Heart right ventricle (tissue), 16 donors: ENCODE data around the gene NGDN. TPM values are rescaled to one million over a fixed set of nuclear protein-coding genes. Genes with fewer than 3 reads are reported as not detected.

Source experiments
- ATAC-seq, 8 donors: fragments of 200-7000 bp; cut with Tn5 transposase; one replicate each; pipeline ENCODE4 v1.9.1; 2020; ENCODE audit warnings: mild to moderate bottlenecking in 8 of 8, moderate library complexity in 8 of 8, moderate number of reproducible peaks in 1 of 8
- DNase-seq, 2 donors: peaks; one replicate each; pipeline ENCODE4 v3.0.0-alpha.2; 2020
- H3K27ac ChIP-seq, 10 donors: fragments of 200-600 bp; sonication (generic) in 2 of 10; one replicate each; pipeline versions ENCODE4 v1.5.0 to v1.8.0; 2020 to 2022; ENCODE audit warnings: mild to moderate bottlenecking in 3 of 10
- H3K27me3 ChIP-seq, 7 donors: fragments of 200-600 bp; one replicate each; pipeline ENCODE4 v1.8.0; 2021 to 2022; ENCODE audit warnings: mild to moderate bottlenecking in 2 of 7
- H3K36me3 ChIP-seq, 9 donors: fragments of 200-600 bp; sonication (generic) in 1 of 9; one replicate each; pipeline versions ENCODE4 v1.5.0 to v1.8.0; 2020 to 2022; ENCODE audit warnings: mild to moderate bottlenecking in 2 of 9
- H3K4me1 ChIP-seq, 9 donors: fragments of 200-600 bp; sonication (generic) in 1 of 9; one replicate each; pipeline versions ENCODE4 v1.5.0 to v1.8.0; 2020 to 2022; ENCODE audit warnings: mild to moderate bottlenecking in 4 of 9
- H3K4me3 ChIP-seq, 10 donors: fragments of 200-600 bp; sonication (generic) in 2 of 10; one replicate each; pipeline versions ENCODE4 v1.5.0 to v1.8.0; 2020 to 2022; ENCODE audit warnings: mild to moderate bottlenecking in 7 of 10, moderate library complexity in 2 of 10
- H3K9me3 ChIP-seq, 11 donors: fragments of 200-600 bp in 10 of 11; sonication (generic) in 2 of 11; one replicate each; pipeline versions ENCODE4 v1.5.0 to v1.8.0; 2013 to 2022; ENCODE audit warnings: mild to moderate bottlenecking in 2 of 11, control low read depth in 1 of 11, moderate library complexity in 1 of 11
- WGBS, 2 donors: extraction: QIAGEN DNeasy Blood & Tissue Kit; methylation state at CpG; one replicate each; pipeline ENCODE4 v1.1.7; 2013; ENCODE audit warnings: inconsistent platforms in 1 of 2; 5-methylcytosine and 5-hydroxymethylcytosine counted together
- intact Hi-C, 10 donors: fragments of 100-400 bp; cut with DNase I; formaldehyde crosslinking; loops; one replicate each; pipeline versions ENCODE4 v1.11.1 to v1.14.2; 2022
- polyA plus RNA-seq, 2 donors: library from polyadenylated mRNA; stranded (reverse); fragments of 200-250 nt; gene quantifications; one replicate each; pipeline ENCODE4 v1.2.3, GENCODE V29; 2013
- total RNA-seq, 10 donors: library from RNA; stranded (reverse); fragmentation: NEBNext Ultra II Directional in 3 of 10; extraction: Animal tissue kit (Norgen Biotek cat#: 25700) in 3 of 10; gene quantifications; one replicate each; pipeline versions ENCODE4 v1.2.1 to v1.2.4, GENCODE V29; 2021 to 2023
- TF ChIP-seq, protein P1 (sequence below), 9 donors: fragments of 200-600 bp; sonication (generic) in 2 of 9; IDR thresholded peaks; one replicate each; pipeline versions ENCODE4 v1.5.0 to v1.8.0; 2021 to 2022; ENCODE audit warnings: antibody characterized with exemption in 9 of 9, mild to moderate bottlenecking in 5 of 9, moderate library complexity in 1 of 9
- donor health status: Arrhythmogenic right ventricular cardiomyopathy.
- donor health status: ischemic (EF 13 %, LVEDD 7.1; RV severe dilation, severe dysfunction).
- donor health status: healthy with polysubstance abuse.
- donor health status: DM: no; HTN: yes; CAD: no.
- donor health status: DM: no; HTN: no; CAD: no.
- donor health status: ischemic (EF 25% LVEDD 6.9; RV normal size, moderate dysfunction).
- donor health status: ischemic (EF 25% LVEDD 5.7; RV mildly dilated, moderate dysfunction).
- donor health status: healthy.
- donor health status: DM: yes; HTN: yes; CAD: no.
- donor health status: Ischemic cardiomyopathy.
- donor health status: ischemic (EF 35%, LVEDD 5.7; RV mildly dilated, moderate dysfunction).
- donor health status: nonischemic (EF 11% LVEDD 7.7; RV severe dilation, severe dysfunction).
- donor health status: DM: yes; HTN: yes; CAD: no.
- donor health status: PGD.
- donor health status: ischemic (EF 29% LVEDD 5.4; RV normal size, mild dysfunction).
- donor health status: nonischemic (EF 23%, LVEDD 6.1; RV moderate dilation, normal function).

NGDN gene
- total and polyA plus RNA-seq, 12 donors = 14.4 to 40.5 (median 17.9) TPM

DNA sequence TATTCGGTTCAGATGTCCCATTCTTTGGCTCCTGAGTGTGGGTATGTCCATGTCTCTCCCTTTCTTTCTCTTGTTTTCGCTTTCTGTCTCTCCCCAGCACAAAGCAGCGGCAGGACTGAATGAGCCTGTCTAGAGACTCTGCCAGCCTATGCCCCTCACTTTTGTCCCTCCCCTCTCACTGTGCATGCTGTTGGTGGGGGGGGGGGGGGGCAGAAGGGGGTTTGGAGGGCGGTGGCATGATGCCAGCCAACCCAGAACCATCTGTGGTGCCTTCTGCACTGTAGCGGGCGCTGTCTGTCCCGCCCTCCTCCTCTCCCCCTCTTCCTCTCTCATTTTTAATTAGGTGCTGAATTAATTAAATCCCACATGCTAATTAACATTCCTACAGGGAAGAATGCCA lies 17.7 kb downstream of the NGDN start:
- no peak for DNase-seq
- Histone ChIP-seq H3K27me3 (no peaks in the 10 kb centered on the region), H3K9me3 (no peaks in the 10 kb centered on the region), H3K4me3 (no peak overlapping the region), H3K36me3 (peaks cover 0 to 40% (median 0%) of the 10 kb centered on the region in 9 donors), H3K4me1 (no peaks in the 10 kb centered on the region), H3K27ac (no peak overlapping the region)
- no peak for ATAC-seq
- intact Hi-C loops = loop anchor here in 2 of 10 donors (10.0 kb wide), 1 partner anchor 48 kb away; no protein-coding TSS in a partner anchor
- WGBS, 2 donors = 84 to 88% methylated on average over 7 of the region's 7 CpGs
- TF ChIP-seq, protein P1, sequence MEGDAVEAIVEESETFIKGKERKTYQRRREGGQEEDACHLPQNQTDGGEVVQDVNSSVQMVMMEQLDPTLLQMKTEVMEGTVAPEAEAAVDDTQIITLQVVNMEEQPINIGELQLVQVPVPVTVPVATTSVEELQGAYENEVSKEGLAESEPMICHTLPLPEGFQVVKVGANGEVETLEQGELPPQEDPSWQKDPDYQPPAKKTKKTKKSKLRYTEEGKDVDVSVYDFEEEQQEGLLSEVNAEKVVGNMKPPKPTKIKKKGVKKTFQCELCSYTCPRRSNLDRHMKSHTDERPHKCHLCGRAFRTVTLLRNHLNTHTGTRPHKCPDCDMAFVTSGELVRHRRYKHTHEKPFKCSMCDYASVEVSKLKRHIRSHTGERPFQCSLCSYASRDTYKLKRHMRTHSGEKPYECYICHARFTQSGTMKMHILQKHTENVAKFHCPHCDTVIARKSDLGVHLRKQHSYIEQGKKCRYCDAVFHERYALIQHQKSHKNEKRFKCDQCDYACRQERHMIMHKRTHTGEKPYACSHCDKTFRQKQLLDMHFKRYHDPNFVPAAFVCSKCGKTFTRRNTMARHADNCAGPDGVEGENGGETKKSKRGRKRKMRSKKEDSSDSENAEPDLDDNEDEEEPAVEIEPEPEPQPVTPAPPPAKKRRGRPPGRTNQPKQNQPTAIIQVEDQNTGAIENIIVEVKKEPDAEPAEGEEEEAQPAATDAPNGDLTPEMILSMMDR (IDR thresholded peaks at IDR 0.05) = no peak

DNA sequence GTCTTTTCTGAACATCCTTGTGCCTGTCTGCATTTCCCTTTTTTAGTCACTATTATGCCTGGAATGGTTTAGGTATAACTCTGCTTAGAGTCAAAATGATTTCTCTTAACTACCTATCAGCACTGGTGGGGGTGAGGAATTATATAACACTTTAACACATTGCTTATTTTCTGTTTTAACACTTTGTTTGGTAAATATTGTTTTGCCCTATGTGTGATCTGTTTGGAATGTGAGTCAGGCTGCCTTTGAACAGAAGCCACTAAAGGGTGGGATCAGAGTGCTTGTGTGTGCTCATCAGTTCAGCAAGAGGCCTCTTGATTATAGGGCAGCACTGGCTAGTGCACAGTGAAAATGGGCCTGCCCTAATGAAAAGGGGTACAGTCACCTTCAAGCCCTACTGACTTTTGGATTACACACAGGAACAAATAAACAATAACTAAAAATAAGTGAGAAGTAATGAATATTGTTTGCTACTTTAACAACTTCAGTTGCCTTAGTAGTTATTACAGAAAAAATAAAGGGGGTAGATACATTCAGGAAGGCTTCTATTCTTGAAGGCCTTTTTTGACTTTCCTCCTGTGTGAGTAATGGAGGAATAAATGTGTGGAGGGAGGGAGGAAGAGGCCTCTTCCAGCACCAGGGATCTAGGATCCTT lies 23.2 kb downstream of the NGDN start:
- H3K36me3 ChIP-seq = peaks cover 0 to 12% (median 0%) of the 10 kb centered on the region in 9 donors
- H3K27me3 ChIP-seq = no peaks in the 10 kb centered on the region
- ATAC-seq = no peak
- DNase-seq = no peak
- H3K4me3 ChIP-seq = no peak overlapping the region
- H3K9me3 ChIP-seq = no peaks in the 10 kb centered on the region
- intact Hi-C loops = no loop called here
- no peak overlapping the region for H3K27ac ChIP-seq
- TF ChIP-seq, protein P1 (IDR thresholded peaks at IDR 0.05) = no peak
- H3K4me1 ChIP-seq = no peaks in the 10 kb centered on the region

DNA sequence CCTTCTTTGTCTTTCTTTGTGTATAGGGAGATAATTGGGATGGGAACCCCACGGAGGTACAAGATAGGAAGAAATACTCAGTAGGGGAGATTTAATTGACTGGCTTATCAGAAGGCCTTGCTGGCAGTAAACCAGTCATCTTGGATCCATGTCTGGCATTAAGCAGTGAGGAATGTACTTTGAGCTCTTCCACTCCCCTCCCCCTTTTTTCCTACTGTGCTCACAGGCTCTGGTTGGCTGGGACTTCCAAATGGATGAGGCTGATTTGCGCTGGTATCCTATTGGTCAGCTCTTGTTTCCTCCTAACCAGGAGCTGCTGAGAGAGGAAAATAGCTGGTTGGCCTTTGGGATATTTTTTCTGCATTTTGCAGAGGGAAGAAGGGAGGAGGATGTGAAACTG lies 24.7 kb downstream of the NGDN start:
- 34 to 52% methylated on average over 2 of the region's 2 CpGs for WGBS, 2 donors
- intact Hi-C loops = no loop called here

DNA sequence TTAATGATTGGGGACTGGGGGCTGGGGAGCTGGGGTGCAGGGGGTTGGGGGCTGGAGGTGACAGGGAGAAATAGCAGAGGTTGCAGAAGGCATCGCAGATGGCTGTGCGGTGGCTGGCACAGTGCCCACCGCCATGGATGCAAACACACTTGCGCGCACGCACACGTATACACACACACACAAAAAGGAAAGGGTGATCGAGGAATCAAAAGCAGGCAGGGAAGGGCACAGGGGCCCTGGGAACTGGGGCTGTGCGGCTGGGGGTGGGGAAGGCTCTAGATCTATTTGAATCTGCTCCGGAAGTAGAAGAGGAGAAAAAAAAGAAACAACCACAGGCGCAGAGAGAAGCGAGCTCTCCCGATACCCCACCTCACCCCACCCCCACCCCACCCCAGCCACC lies 42.7 kb downstream of the NGDN start:
- ATAC-seq (no peak), DNase-seq (no peak)
- TF ChIP-seq, protein P1 (IDR thresholded peaks at IDR 0.05) = no peak
- Histone ChIP-seq H3K27me3 (no peaks in the 10 kb centered on the region), H3K9me3 (no peaks in the 10 kb centered on the region), H3K4me3 (no peak overlapping the region), H3K4me1 (peaks cover 0 to 5% (median 0%) of the 10 kb centered on the region in 9 donors), H3K36me3 (no peaks in the 10 kb centered on the region), H3K27ac (no peak overlapping the region)
- intact Hi-C loops = no loop called here
- 55 to 60% methylated on average over 13 of the region's 13 CpGs for WGBS, 2 donors

More for the DNA sequence above, 24.7 kb downstream of the NGDN start:
- TF ChIP-seq, protein P1 (IDR thresholded peaks at IDR 0.05) = no peak
- ATAC-seq (no peak), DNase-seq (no peak)
- no peaks in the 10 kb centered on the region for H3K9me3 ChIP-seq
- no peaks in the 10 kb centered on the region for H3K4me1 ChIP-seq
- H3K36me3 ChIP-seq = peaks cover 0 to 12% (median 0%) of the 10 kb centered on the region in 9 donors
- H3K4me3 ChIP-seq = no peak overlapping the region
- H3K27ac ChIP-seq = no peak overlapping the region
- no peaks in the 10 kb centered on the region for H3K27me3 ChIP-seq
